GM18505 (cell line): ENCODE data around the gene VPS50.
"Not testable (repeated sequence)": the region's sequence is repeated elsewhere in the genome, so short reads cannot be mapped to it uniquely, and the experiment has no call there.

ENCODE experiments used
- ATAC-seq: cut with Tn5 transposase; IDR thresholded peaks from one replicate; pipeline ENCODE4 v1.9.1; 2021; ENCODE audit not compliant: unreplicated experiment
- POLR2A ChIP-seq: IDR thresholded peaks from 4 replicates; pipeline ENCODE4 v1.6.1; 2011; ENCODE audit warnings: borderline replicate concordance; ENCODE audit not compliant: insufficient read depth, insufficient read length; ENCODE audit errors: extremely low read depth

VPS50 gene

GRCh38 chr7:93367254-93367653 is 135.1 kb downstream of the VPS50 start:
- no peak for ATAC-seq
- no peak for TF ChIP-seq POLR2A

- not testable (repeated sequence) for ATAC-seq
These were observed 138.8 kb downstream of the VPS50 start for GRCh38 chr7:93370937-93371336.

- no peak for ATAC-seq
- TF ChIP-seq POLR2A: no peak
These were observed 141.4 kb downstream of the VPS50 start for GRCh38 chr7:93373537-93373936.

- no peak for TF ChIP-seq POLR2A
- ATAC-seq: peak; percentile 85
These were observed 142.3 kb downstream of the VPS50 start for GRCh38 chr7:93374345-93374940.

GRCh38 chr7:93375603-93376002 is 143.4 kb downstream of the VPS50 start:
- no peak for ATAC-seq
- no peak for TF ChIP-seq POLR2A

- ATAC-seq: no peak
- TF ChIP-seq POLR2A: no peak
These were observed 146.1 kb downstream of the VPS50 start for GRCh38 chr7:93378131-93378760.

GRCh38 chr7:93382362-93382761 is 150.2 kb downstream of the VPS50 start:
- no peak for TF ChIP-seq POLR2A

GRCh38 chr7:93390660-93391059 is 158.5 kb downstream of the VPS50 start:
- ATAC-seq: no peak
- TF ChIP-seq POLR2A: no peak

More at GRCh38 chr7:93382362-93382761, 150.2 kb downstream of the VPS50 start:
- no peak for ATAC-seq

- TF ChIP-seq POLR2A: no peak
- no peak for ATAC-seq
These were observed 160.8 kb downstream of the VPS50 start for GRCh38 chr7:93392984-93393383.

GRCh38 chr7:93399642-93400041 is 167.5 kb downstream of the VPS50 start:
- no peak for TF ChIP-seq POLR2A
- ATAC-seq: no peak

GRCh38 chr7:93402944-93403343 is 170.8 kb downstream of the VPS50 start:
- no peak for ATAC-seq
- TF ChIP-seq POLR2A: no peak

- no peak for ATAC-seq
- TF ChIP-seq POLR2A: no peak
These were observed 175.1 kb downstream of the VPS50 start for GRCh38 chr7:93407239-93407638.

GRCh38 chr7:93409324-93409723 is 177.2 kb downstream of the VPS50 start:
- no peak for ATAC-seq
- no peak for TF ChIP-seq POLR2A
